GM12878 (cell line): Measurements from ENCODE around the gene KAZN. TPM values are rescaled to one million over a fixed set of nuclear protein-coding genes. Genes with fewer than 3 reads are reported as not detected.

Source experiments
- ATAC-seq: fragments of 200-7000 bp; cut with Tn5 transposase; 3 replicates; pipeline ENCODE4 v1.9.1; 2020; ENCODE audit warnings: mild to moderate bottlenecking, moderate library complexity
- BruUV-seq: library from RNA; stranded (reverse); fragments of 400-500 nt; replicated peaks from 2 replicates; lab custom pipeline; 2021; lab: Mats Ljungman, UMichigan
- CTCF ChIA-PET: fragments of 300-600 bp; sonication (Branson Sonifier 250); formaldehyde crosslinking; extraction: SDS; loops from one replicate; lab custom pipeline; 2021; ENCODE audit warnings: inconsistent platforms; lab: Yijun Ruan, JAX
- POLR2A ChIA-PET: fragments of 350-600 bp; formaldehyde crosslinking; extraction: SDS; loops from one replicate; lab custom pipeline; 2021; ENCODE audit warnings: inconsistent platforms; lab: Charles Lee
- RAD21 ChIA-PET: fragments of 300-600 bp; sonication (Branson Sonifier 250); formaldehyde crosslinking; loops from one replicate; lab custom pipeline; 2023; ENCODE audit warnings: antibody characterized with exemption; ENCODE audit not compliant: unreplicated experiment; lab: Charles Lee
- SMC1A ChIA-PET: fragments of 300-600 bp; sonication (Branson Sonifier 250); formaldehyde crosslinking; loops from one replicate; lab custom pipeline; 2023; ENCODE audit not compliant: unreplicated experiment, uncharacterized antibody; lab: Charles Lee
- DNase-seq: peaks from one replicate; pipeline ENCODE4 v3.0.0-alpha.2; 2011; ENCODE audit warnings: low read depth, low spot score
- FAIRE-seq: peaks from 3 replicates; lab custom pipeline; 2011; peaks lifted over from hg19 to GRCh38; lab: Jason Lieb, UNC
- H2AFZ ChIP-seq: 2 replicates; pipeline ENCODE4 v1.6.0; 2011; ENCODE audit warnings: low read depth, low read length, control low read depth; ENCODE audit not compliant: control insufficient read depth
- H3K27ac ChIP-seq: 2 replicates; pipeline ENCODE4 v1.5.1; 2011; ENCODE audit warnings: control low read depth; ENCODE audit not compliant: control insufficient read depth, insufficient read depth
- H3K27me3 ChIP-seq, 2 experiments: replicated peaks in 1 of 2; 2 replicates each; pipeline versions ENCODE4 v1.6.0 to v1.6.1; 2011; ENCODE audit warnings: low read length in 1 of 2; ENCODE audit not compliant: control insufficient read depth in 2 of 2, insufficient read depth in 2 of 2
- H3K36me3 ChIP-seq, 2 experiments: 2 replicates each; pipeline ENCODE4 v1.5.1; 2011; ENCODE audit warnings: low read length in 1 of 2; ENCODE audit not compliant: control insufficient read depth in 2 of 2, insufficient read depth in 2 of 2
- H3K4me1 ChIP-seq: 2 replicates; pipeline ENCODE4 v1.6.1; 2011; ENCODE audit warnings: mild to moderate bottlenecking, low read length, moderate library complexity, mixed read lengths; ENCODE audit not compliant: control insufficient read depth, insufficient read depth
- H3K4me2 ChIP-seq: 2 replicates; pipeline ENCODE4 v1.6.0; 2011; ENCODE audit warnings: control low read depth; ENCODE audit not compliant: control insufficient read depth, insufficient read depth
- H3K4me3 ChIP-seq: fragments of 200-600 bp; sonication (generic); 2 replicates; pipeline ENCODE4 v1.5.1; 2016
- H3K79me2 ChIP-seq: 2 replicates; pipeline ENCODE4 v1.6.0; 2011; ENCODE audit warnings: low read length; ENCODE audit not compliant: control insufficient read depth, insufficient read depth
- H3K9ac ChIP-seq: 2 replicates; pipeline ENCODE4 v1.8.0; 2011; ENCODE audit warnings: low read length, control low read depth, mixed read lengths; ENCODE audit not compliant: control insufficient read depth, insufficient read depth
- H3K9me3 ChIP-seq: replicated peaks from 3 replicates; pipeline ENCODE4 v1.5.1; 2011; ENCODE audit warnings: mild to moderate bottlenecking, low read length; ENCODE audit not compliant: control insufficient read depth, insufficient read depth
- H4K20me1 ChIP-seq: 2 replicates; pipeline ENCODE4 v1.6.0; 2011; ENCODE audit not compliant: control insufficient read depth, insufficient read depth
- ATF7 ChIP-seq: fragments of 450-650 bp; IDR thresholded peaks from 2 replicates; pipeline ENCODE4 v1.6.1; 2016; ENCODE audit warnings: low read depth, mild to moderate bottlenecking
- BHLHE40 ChIP-seq, 2 experiments: fragments of 450-650 bp in 1 of 2; IDR thresholded peaks; 2 replicates each; pipeline ENCODE4 v1.6.1; 2011 to 2017; ENCODE audit warnings: low read depth in 2 of 2, borderline replicate concordance in 1 of 2, improper control_type of control experiment in 1 of 2, low read length in 1 of 2, mild to moderate bottlenecking in 1 of 2
- CBFB ChIP-seq: IDR thresholded peaks from 2 replicates; pipeline ENCODE4 v1.6.1; 2016; ENCODE audit warnings: antibody characterized with exemption, low read depth
- CHD1 ChIP-seq: IDR thresholded peaks from 2 replicates; pipeline ENCODE4 v1.6.1; 2012; ENCODE audit warnings: low read depth, low read length, improper control_type of control experiment
- FOXM1 ChIP-seq: IDR thresholded peaks from 2 replicates; pipeline ENCODE4 v1.6.1; 2012; ENCODE audit warnings: low read depth, mild to moderate bottlenecking, inconsistent platforms, low read length, moderate library complexity
- RB1 ChIP-seq: fragments of 450-650 bp; formaldehyde crosslinking; IDR thresholded peaks from 2 replicates; pipeline ENCODE4 v1.6.1; 2017; ENCODE audit warnings: mild to moderate bottlenecking, borderline replicate concordance
- SP1 ChIP-seq: IDR thresholded peaks from one replicate; pipeline ENCODE4 v1.6.1; 2011; ENCODE audit warnings: low read depth, low read length
- TCF12 ChIP-seq: IDR thresholded peaks from 2 replicates; pipeline ENCODE4 v1.6.1; 2011; ENCODE audit warnings: low read depth, mild to moderate bottlenecking, low read length
- ZNF207 ChIP-seq: fragments of 450-650 bp; IDR thresholded peaks from 2 replicates; pipeline ENCODE4 v1.6.1; 2014; ENCODE audit warnings: antibody characterized with exemption, mild to moderate bottlenecking, borderline replicate concordance
- WGBS: methylation state at CpG from one replicate; pipeline ENCODE4 v1.1.6; 2016; ENCODE audit warnings: low lambda C conversion rate; ENCODE audit not compliant: insufficient replicate concordance, insufficient coverage; ENCODE audit errors: missing lambda C conversion rate; 5-methylcytosine and 5-hydroxymethylcytosine counted together
- in situ Hi-C: fragments of 300-500 bp; cut with MboI; formaldehyde crosslinking; loops from 9 replicates; pipeline ENCODE4 v1.14.3; 2018; ENCODE audit warnings: mixed read lengths
- intact Hi-C: fragments of 100-400 bp; cut with micrococcal nuclease; formaldehyde crosslinking; loops from one replicate; pipeline ENCODE4 v1.14.2; 2022; ENCODE audit not compliant: unreplicated experiment
- polyA plus RNA-seq, 11 experiments: library from polyadenylated mRNA; depleted of rRNA in 4 of 11; unstranded in 6 of 11; stranded (reverse) in 5 of 11; fragments of >200 nt; fragmentation: Nextera tagmentation in 4 of 11; fragmentation: Illumina TruSeq in 1 of 11; extraction: Ambion mirVana in 4 of 11; extraction: Trizol in 1 of 11; gene quantifications; 1 replicate in 1 of 11; 2 replicates in 10 of 11; pipeline versions ENCODE4 v1.2.1 to v1.2.3, GENCODE V29; 2011 to 2016; ENCODE audit warnings: inconsistent platforms in 2 of 11, missing spikeins in 2 of 11, low read depth in 1 of 11
- total RNA-seq, 4 experiments: library from RNA; depleted of rRNA in 3 of 4; stranded (reverse); fragments of >200 nt in 3 of 4; fragmentation: Illumina TruSeq in 1 of 4; extraction: Trizol in 1 of 4; gene quantifications; 2 replicates each; pipeline versions ENCODE4 v1.2.1 to v1.2.3, GENCODE V29; 2013 to 2021
- TF ChIP-seq, protein P1 (sequence below): IDR thresholded peaks from 2 replicates; pipeline ENCODE4 v1.6.1; 2011; ENCODE audit warnings: borderline replicate concordance, low read depth, mild to moderate bottlenecking, moderate library complexity, mixed read lengths, low read length; ENCODE audit not compliant: insufficient read depth; ENCODE audit errors: extremely low read length
- TF ChIP-seq, protein P2 (sequence below): fragments of 150-350 bp; IDR thresholded peaks from 2 replicates; pipeline ENCODE4 v1.6.1; 2016; ENCODE audit warnings: low read depth, low read length
- TF ChIP-seq, protein P3 (sequence below): fragments of 450-650 bp; IDR thresholded peaks from 2 replicates; pipeline ENCODE4 v1.6.1; 2017; ENCODE audit warnings: mild to moderate bottlenecking, moderate library complexity

KAZN gene
- total and polyA plus RNA-seq, 10 of the 15 experiments (the other 5 are each of a cell fraction or from before 2014, with no cell fraction given) = 0.72 to 4.0 (median 1.2) TPM

DNA sequence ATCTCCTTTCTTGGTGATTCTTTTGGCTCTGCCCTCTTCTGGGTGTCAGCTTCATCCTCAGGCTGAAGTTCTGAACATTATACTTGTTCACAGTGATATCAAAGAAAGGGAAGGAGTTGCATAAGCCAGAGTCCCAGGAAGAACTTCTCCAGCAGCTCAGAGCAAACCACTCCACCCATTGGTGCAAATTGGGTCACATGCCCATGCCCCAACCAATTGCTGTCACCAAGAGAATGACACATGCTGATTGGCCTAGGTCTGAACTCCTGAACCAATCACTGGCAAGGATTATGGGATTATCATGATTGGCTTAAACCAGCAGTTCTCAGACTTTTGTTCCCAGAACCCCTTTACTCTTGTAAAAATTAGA lies 298.6 kb downstream of the KAZN start (continued):
- TF ChIP-seq, protein P1, sequence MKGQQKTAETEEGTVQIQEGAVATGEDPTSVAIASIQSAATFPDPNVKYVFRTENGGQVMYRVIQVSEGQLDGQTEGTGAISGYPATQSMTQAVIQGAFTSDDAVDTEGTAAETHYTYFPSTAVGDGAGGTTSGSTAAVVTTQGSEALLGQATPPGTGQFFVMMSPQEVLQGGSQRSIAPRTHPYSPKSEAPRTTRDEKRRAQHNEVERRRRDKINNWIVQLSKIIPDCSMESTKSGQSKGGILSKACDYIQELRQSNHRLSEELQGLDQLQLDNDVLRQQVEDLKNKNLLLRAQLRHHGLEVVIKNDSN = peak; percentile 54
- no peak for TF ChIP-seq SP1
- no peak for TF ChIP-seq BHLHE40 (IDR thresholded peaks at IDR 0.05; ENCODE audit: borderline replicate concordance in 1 of 2, low read depth in 2 of 2, low read length in 1 of 2)
- no peak for TF ChIP-seq CHD1
- TF ChIP-seq, protein P2, sequence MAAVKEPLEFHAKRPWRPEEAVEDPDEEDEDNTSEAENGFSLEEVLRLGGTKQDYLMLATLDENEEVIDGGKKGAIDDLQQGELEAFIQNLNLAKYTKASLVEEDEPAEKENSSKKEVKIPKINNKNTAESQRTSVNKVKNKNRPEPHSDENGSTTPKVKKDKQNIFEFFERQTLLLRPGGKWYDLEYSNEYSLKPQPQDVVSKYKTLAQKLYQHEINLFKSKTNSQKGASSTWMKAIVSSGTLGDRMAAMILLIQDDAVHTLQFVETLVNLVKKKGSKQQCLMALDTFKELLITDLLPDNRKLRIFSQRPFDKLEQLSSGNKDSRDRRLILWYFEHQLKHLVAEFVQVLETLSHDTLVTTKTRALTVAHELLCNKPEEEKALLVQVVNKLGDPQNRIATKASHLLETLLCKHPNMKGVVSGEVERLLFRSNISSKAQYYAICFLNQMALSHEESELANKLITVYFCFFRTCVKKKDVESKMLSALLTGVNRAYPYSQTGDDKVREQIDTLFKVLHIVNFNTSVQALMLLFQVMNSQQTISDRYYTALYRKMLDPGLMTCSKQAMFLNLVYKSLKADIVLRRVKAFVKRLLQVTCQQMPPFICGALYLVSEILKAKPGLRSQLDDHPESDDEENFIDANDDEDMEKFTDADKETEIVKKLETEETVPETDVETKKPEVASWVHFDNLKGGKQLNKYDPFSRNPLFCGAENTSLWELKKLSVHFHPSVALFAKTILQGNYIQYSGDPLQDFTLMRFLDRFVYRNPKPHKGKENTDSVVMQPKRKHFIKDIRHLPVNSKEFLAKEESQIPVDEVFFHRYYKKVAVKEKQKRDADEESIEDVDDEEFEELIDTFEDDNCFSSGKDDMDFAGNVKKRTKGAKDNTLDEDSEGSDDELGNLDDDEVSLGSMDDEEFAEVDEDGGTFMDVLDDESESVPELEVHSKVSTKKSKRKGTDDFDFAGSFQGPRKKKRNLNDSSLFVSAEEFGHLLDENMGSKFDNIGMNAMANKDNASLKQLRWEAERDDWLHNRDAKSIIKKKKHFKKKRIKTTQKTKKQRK = no peak
- TF ChIP-seq ATF7 = no peak
- TF ChIP-seq TCF12 = no peak
- no peak for TF ChIP-seq ZNF207

DNA sequence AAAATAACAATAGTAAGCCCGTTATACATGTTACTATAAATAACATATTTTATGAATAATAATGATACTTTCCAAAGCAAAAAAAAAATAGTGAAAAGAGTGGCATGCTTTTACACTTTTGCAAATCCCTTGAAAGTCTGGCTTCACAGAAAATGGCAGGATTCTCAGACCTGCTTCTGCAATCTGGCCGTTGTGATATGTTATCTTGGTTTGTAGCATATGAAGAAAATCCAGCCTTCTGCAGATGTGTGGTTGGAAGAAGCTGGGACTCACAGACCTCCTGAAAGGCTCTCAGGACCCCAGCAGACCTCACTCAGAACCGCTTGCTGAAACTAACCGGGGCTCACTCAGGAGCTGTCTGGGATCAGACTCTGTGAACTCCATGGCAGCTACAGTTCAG lies 299.1 kb downstream of the KAZN start:
- DNase-seq = no peak
- TF ChIP-seq RB1 = no peak
- TF ChIP-seq FOXM1 = no peak
- no peak for TF ChIP-seq CBFB
- TF ChIP-seq, protein P3, sequence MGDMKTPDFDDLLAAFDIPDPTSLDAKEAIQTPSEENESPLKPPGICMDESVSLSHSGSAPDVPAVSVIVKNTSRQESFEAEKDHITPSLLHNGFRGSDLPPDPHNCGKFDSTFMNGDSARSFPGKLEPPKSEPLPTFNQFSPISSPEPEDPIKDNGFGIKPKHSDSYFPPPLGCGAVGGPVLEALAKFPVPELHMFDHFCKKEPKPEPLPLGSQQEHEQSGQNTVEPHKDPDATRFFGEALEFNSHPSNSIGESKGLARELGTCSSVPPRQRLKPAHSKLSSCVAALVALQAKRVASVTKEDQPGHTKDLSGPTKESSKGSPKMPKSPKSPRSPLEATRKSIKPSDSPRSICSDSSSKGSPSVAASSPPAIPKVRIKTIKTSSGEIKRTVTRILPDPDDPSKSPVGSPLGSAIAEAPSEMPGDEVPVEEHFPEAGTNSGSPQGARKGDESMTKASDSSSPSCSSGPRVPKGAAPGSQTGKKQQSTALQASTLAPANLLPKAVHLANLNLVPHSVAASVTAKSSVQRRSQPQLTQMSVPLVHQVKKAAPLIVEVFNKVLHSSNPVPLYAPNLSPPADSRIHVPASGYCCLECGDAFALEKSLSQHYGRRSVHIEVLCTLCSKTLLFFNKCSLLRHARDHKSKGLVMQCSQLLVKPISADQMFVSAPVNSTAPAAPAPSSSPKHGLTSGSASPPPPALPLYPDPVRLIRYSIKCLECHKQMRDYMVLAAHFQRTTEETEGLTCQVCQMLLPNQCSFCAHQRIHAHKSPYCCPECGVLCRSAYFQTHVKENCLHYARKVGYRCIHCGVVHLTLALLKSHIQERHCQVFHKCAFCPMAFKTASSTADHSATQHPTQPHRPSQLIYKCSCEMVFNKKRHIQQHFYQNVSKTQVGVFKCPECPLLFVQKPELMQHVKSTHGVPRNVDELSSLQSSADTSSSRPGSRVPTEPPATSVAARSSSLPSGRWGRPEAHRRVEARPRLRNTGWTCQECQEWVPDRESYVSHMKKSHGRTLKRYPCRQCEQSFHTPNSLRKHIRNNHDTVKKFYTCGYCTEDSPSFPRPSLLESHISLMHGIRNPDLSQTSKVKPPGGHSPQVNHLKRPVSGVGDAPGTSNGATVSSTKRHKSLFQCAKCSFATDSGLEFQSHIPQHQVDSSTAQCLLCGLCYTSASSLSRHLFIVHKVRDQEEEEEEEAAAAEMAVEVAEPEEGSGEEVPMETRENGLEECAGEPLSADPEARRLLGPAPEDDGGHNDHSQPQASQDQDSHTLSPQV = no peak
- Histone ChIP-seq H2AFZ (no peak overlapping the region), H3K36me3 (no peaks in the 10 kb centered on the region), H3K4me3 (no peak overlapping the region), H3K4me1 (no peaks in the 10 kb centered on the region), H3K4me2 (no peak overlapping the region), H3K9ac (no peak overlapping the region), H4K20me1 (no peaks in the 10 kb centered on the region), H3K9me3 (no peaks in the 10 kb centered on the region; the same call in 2 of the 3 replicates), H3K27me3 (no peaks in the 10 kb centered on the region; a peak in 1 of 4 replicates), H3K27ac (no peak overlapping the region), H3K79me2 (no peaks in the 10 kb centered on the region)
- ChIA-PET CTCF (interaction anchor here (1.4 kb wide), 1 partner anchor 9 kb away, joined by 4 read pairs; no protein-coding TSS in a partner anchor), SMC1A (interaction anchor here (1.3 to 1.4 kb wide), 2 partner anchors 18 to 118 kb away, joined by 3 read pairs; no protein-coding TSS in a partner anchor), POLR2A (no interaction called here), RAD21 (interaction anchor here (0.8 kb wide), 1 partner anchor 462 kb away, joined by 3 read pairs; no protein-coding TSS in a partner anchor)
- in situ Hi-C loops = no loop called here
- WGBS = 1% methylated on average over 4 of the region's 4 CpGs
- BruUV-seq = no TSS peak
- FAIRE-seq = no peak
- intact Hi-C loops = no loop called here
- ATAC-seq = no peak
